B cell (primary cell): Measurements from ENCODE around the gene CNOT1.

Experiments used
- CTCF ChIP-seq: fragments of 200-600 bp; IDR thresholded peaks from one replicate; pipeline ENCODE4 v1.8.0; 2022; ENCODE audit warnings: antibody characterized with exemption, mild to moderate bottlenecking
- EZH2 ChIP-seq: IDR thresholded peaks from 2 replicates; pipeline ENCODE4 v1.6.1; 2012; ENCODE audit warnings: borderline replicate concordance, low read depth, mild to moderate bottlenecking, moderate library complexity, low read length; ENCODE audit not compliant: insufficient read depth, poor library complexity, severe bottlenecking

DNA sequence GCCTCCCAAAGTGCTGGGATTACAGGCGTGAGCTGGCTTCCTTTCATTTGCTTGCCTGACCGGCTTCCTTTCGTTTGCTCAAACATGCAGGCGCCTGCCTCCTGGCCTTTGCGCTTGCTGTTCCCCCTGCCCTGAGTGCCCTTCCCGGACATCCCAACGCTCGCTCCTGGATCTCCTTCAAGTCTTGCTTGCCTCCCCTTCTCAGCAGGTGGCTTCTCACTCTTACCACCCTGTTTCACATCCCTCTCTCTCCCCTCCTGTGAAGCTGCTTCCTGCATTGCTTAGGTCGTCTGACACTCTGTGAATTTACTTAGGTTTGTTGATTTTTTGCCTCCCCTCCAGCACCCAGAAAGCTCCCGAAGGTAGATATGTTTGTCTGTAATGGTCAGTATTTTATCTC lies 155.3 kb downstream of the CNOT1 start:
- TF ChIP-seq CTCF: no peak
- TF ChIP-seq EZH2: no peak
